ENCODE measurements around the gene VPS16. TPM values are rescaled to one million over a fixed set of nuclear protein-coding genes. Genes with fewer than 3 reads are reported as not detected.

VPS16 gene
- total and polyA plus RNA-seq, 2 of the 13 experiments (the other 11 are each of a cell fraction or from before 2014, with no cell fraction given): 34.2 to 35.4 TPM

DNA sequence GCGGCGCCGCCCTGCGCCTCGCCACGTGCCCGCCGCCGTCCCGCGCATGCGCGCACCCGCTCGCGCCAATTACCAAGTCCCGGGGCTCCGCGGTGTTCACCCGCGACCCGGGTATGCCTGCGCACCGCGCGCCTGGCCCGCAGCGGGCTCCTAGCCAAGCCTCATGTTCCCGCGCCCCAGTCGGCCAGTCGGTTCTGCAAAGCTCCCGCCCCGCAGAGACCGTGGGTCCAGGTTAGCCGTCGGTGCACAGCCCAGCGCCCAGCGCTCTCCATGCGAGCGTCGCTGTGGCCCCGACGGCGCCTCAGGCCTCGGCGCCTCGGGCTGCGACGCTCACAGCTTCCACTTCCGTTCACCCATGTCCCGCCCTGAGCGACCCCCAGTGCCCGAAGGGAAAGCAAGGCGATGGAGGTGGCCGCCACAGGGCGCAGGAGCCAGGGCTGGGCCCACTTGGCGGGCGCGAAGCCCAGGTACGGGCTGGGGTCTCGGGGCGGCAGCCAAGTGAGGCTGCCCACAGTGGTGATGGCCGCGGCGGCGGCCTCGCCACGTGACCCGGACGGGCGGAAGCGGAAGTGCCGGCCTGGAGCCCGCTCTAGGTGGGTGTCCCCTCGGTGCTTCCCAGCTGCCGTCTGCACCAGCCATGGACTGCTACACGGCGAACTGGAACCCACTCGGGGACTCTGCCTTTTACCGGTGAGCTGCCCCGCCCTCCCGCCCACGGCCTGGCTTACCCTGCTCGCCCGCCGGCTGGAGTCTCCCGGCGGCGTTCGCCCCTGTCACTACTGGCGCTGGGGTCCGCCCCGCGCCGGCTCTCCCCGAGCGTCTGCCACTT is at the start of gene VPS16, which contains the start of gene PCED1A (continued):
- TF ChIP-seq, protein P1, sequence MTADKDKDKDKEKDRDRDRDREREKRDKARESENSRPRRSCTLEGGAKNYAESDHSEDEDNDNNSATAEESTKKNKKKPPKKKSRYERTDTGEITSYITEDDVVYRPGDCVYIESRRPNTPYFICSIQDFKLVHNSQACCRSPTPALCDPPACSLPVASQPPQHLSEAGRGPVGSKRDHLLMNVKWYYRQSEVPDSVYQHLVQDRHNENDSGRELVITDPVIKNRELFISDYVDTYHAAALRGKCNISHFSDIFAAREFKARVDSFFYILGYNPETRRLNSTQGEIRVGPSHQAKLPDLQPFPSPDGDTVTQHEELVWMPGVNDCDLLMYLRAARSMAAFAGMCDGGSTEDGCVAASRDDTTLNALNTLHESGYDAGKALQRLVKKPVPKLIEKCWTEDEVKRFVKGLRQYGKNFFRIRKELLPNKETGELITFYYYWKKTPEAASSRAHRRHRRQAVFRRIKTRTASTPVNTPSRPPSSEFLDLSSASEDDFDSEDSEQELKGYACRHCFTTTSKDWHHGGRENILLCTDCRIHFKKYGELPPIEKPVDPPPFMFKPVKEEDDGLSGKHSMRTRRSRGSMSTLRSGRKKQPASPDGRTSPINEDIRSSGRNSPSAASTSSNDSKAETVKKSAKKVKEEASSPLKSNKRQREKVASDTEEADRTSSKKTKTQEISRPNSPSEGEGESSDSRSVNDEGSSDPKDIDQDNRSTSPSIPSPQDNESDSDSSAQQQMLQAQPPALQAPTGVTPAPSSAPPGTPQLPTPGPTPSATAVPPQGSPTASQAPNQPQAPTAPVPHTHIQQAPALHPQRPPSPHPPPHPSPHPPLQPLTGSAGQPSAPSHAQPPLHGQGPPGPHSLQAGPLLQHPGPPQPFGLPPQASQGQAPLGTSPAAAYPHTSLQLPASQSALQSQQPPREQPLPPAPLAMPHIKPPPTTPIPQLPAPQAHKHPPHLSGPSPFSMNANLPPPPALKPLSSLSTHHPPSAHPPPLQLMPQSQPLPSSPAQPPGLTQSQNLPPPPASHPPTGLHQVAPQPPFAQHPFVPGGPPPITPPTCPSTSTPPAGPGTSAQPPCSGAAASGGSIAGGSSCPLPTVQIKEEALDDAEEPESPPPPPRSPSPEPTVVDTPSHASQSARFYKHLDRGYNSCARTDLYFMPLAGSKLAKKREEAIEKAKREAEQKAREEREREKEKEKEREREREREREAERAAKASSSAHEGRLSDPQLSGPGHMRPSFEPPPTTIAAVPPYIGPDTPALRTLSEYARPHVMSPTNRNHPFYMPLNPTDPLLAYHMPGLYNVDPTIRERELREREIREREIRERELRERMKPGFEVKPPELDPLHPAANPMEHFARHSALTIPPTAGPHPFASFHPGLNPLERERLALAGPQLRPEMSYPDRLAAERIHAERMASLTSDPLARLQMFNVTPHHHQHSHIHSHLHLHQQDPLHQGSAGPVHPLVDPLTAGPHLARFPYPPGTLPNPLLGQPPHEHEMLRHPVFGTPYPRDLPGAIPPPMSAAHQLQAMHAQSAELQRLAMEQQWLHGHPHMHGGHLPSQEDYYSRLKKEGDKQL (CRISPR knock-in tag; IDR thresholded peaks at IDR 0.05; ENCODE audit: low read depth): no peak
- TF ChIP-seq ZNF678 (CRISPR knock-in tag; IDR thresholded peaks at IDR 0.05) (peak; percentile 96; the same call in 1 of the 2 replicates), ZNF235 (CRISPR knock-in tag; IDR thresholded peaks at IDR 0.05; ENCODE audit: borderline replicate concordance) (peak; percentile 90; the same call in 1 of the 2 replicates), SATB2 (CRISPR knock-in tag; IDR thresholded peaks at IDR 0.05) (peak; percentile 93), ZNF557 (CRISPR knock-in tag; IDR thresholded peaks at IDR 0.05) (peak; percentile 92; the same call in 1 of the 2 replicates), EEA1 (CRISPR knock-in tag; IDR thresholded peaks at IDR 0.05; ENCODE audit: borderline replicate concordance) (peak; percentile 99), ZFAT (CRISPR knock-in tag; conservative IDR thresholded peaks at IDR 0.05) (peak; percentile 79; the same call in 1 of the 2 replicates), KMT2A (CRISPR knock-in tag; IDR thresholded peaks at IDR 0.05) (peak; percentile 91; the same call in 1 of the 2 replicates), ZNF331 (CRISPR knock-in tag; IDR thresholded peaks at IDR 0.05) (peak; percentile 89), ATF7 (IDR thresholded peaks at IDR 0.05) (no peak), ATF7 (CRISPR knock-in tag; IDR thresholded peaks at IDR 0.05) (peak; percentile 79; the same call in 1 of the 2 replicates), ZNF652 (CRISPR knock-in tag; IDR thresholded peaks at IDR 0.05; ENCODE audit: borderline replicate concordance, low read depth) (no peak), ELF3 (CRISPR knock-in tag; IDR thresholded peaks at IDR 0.05) (peak; percentile 92), ZNF549 (CRISPR knock-in tag; IDR thresholded peaks at IDR 0.05) (peak; percentile 79; the same call in 1 of the 2 replicates), ZNF282 (IDR thresholded peaks at IDR 0.05; ENCODE audit: partially characterized antibody) (no peak), REXO4 (CRISPR knock-in tag; IDR thresholded peaks at IDR 0.05; ENCODE audit: borderline replicate concordance) (0 out of 2 replicates have a peak, but pooled peaks have one; percentile 22), ZNF335 (CRISPR knock-in tag; IDR thresholded peaks at IDR 0.05) (0 out of 2 replicates have a peak, but pooled peaks have one; percentile 68), SP2 (CRISPR knock-in tag; IDR thresholded peaks at IDR 0.05) (peak; percentile 75), HNRNPLL (IDR thresholded peaks at IDR 0.05; ENCODE audit: low read depth, low read length, poor library complexity, severe bottlenecking) (no peak)
- TF ChIP-seq, protein P2, sequence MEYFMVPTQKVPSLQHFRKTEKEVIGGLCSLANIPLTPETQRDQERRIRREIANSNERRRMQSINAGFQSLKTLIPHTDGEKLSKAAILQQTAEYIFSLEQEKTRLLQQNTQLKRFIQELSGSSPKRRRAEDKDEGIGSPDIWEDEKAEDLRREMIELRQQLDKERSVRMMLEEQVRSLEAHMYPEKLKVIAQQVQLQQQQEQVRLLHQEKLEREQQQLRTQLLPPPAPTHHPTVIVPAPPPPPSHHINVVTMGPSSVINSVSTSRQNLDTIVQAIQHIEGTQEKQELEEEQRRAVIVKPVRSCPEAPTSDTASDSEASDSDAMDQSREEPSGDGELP (IDR thresholded peaks at IDR 0.05; ENCODE audit: borderline replicate concordance, low read depth): peak; percentile 63; the same call in 1 of the 2 replicates
- TF ChIP-seq, protein P3, sequence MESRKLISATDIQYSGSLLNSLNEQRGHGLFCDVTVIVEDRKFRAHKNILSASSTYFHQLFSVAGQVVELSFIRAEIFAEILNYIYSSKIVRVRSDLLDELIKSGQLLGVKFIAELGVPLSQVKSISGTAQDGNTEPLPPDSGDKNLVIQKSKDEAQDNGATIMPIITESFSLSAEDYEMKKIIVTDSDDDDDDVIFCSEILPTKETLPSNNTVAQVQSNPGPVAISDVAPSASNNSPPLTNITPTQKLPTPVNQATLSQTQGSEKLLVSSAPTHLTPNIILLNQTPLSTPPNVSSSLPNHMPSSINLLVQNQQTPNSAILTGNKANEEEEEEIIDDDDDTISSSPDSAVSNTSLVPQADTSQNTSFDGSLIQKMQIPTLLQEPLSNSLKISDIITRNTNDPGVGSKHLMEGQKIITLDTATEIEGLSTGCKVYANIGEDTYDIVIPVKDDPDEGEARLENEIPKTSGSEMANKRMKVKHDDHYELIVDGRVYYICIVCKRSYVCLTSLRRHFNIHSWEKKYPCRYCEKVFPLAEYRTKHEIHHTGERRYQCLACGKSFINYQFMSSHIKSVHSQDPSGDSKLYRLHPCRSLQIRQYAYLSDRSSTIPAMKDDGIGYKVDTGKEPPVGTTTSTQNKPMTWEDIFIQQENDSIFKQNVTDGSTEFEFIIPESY (CRISPR knock-in tag; IDR thresholded peaks at IDR 0.05): peak; percentile 82
- TF ChIP-seq, protein P4, sequence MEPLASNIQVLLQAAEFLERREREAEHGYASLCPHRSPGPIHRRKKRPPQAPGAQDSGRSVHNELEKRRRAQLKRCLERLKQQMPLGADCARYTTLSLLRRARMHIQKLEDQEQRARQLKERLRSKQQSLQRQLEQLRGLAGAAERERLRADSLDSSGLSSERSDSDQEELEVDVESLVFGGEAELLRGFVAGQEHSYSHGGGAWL (CRISPR knock-in tag; IDR thresholded peaks at IDR 0.05): peak; percentile 95

Data from HepG2 (cell line).